Measurements from ENCODE around the gene ZGPAT.

GRCh38 chr20:63731410-63731809 lies 23.6 kb downstream of the ZGPAT start:
- no peak for TF ChIP-seq EZH2 (IDR thresholded peaks at IDR 0.05; ENCODE audit: low read depth)
- no peak for TF ChIP-seq CTCF (conservative IDR thresholded peaks at IDR 0.05)
